ENCODE measurements around the gene BBS9.
A peak's percentile ranks its signal among the peaks of the same experiment; 100 is the strongest.

BBS9 gene

DNA sequence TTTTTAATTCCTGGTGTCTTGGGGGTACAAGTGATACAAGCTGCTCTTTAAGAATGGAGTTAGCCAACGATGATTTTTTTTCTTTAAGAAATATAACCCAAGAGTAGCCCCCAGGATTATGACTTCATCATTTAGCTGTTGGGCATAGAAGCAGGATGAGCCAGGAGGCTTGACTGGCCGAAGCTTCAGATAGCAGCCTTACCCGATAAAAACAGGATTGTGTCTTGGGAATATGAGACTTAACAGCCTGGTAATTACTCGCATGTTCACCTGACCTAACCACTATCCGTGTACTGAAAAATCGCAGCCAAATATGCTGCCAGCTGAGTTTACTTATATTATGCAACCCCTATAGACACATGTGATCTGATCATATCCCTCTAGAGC is 430.0 kb downstream of the BBS9 start:
- no peak overlapping the region for H3K27ac ChIP-seq
- no peak for DNase-seq (ENCODE audit: low spot score)
- POLR2A ChIA-PET (ENCODE audit: low non-redundant PET), result no interaction called here
- TF ChIP-seq, protein P1, sequence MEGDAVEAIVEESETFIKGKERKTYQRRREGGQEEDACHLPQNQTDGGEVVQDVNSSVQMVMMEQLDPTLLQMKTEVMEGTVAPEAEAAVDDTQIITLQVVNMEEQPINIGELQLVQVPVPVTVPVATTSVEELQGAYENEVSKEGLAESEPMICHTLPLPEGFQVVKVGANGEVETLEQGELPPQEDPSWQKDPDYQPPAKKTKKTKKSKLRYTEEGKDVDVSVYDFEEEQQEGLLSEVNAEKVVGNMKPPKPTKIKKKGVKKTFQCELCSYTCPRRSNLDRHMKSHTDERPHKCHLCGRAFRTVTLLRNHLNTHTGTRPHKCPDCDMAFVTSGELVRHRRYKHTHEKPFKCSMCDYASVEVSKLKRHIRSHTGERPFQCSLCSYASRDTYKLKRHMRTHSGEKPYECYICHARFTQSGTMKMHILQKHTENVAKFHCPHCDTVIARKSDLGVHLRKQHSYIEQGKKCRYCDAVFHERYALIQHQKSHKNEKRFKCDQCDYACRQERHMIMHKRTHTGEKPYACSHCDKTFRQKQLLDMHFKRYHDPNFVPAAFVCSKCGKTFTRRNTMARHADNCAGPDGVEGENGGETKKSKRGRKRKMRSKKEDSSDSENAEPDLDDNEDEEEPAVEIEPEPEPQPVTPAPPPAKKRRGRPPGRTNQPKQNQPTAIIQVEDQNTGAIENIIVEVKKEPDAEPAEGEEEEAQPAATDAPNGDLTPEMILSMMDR (conservative IDR thresholded peaks at IDR 0.05; ENCODE audit: low read depth), result no peak
- CTCF ChIA-PET, result interaction anchor here (0.6 kb wide), 1 partner anchor 39 kb away, joined by 3 read pairs; no protein-coding TSS in a partner anchor

DNA sequence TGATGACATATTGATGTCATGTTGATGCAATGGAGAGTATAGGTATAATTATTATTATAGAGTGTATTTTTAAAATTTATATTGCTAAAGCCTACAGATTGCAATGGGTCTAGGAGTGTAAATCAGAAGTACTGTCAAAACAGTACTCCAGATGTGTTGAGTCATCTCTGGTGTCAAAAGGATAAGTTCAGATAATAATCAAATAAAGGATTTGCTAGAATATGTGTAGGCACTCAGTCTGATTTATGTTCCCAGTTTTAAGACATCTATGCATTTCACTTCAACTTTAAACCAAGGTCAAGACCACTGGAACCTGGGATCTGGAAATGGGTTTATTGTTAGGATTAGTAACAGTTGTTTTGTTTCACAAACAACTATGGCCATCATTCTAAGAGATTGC is 433.6 kb downstream of the BBS9 start:
- H3K27ac ChIP-seq, result no peak overlapping the region
- TF ChIP-seq, protein P1 (conservative IDR thresholded peaks at IDR 0.05; ENCODE audit: low read depth), result no peak
- POLR2A ChIA-PET (ENCODE audit: low non-redundant PET), result no interaction called here
- CTCF ChIA-PET, result interaction anchor here (0.7 kb wide), 1 partner anchor 232 kb away, joined by 6 read pairs; no protein-coding TSS in a partner anchor
- no peak for DNase-seq (ENCODE audit: low spot score)

DNA sequence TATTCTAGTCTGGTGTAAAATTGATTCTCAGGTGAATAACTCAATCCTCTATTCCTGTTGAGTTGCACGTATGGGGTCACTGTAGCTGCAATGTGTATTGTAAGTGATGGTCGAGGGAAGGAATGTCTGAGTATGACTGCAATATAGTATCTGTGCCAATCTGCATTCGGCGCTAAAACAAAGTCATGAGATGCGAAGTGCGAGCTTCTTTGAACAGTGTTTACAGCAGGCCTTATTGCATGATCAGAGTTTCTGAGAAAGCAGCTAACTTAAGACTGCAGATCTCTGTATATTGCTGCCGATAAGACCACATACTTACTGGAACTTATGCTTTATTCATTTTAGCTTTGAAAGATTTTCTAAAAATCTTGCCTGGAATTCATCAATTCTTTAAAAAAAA is 434.3 kb downstream of the BBS9 start:
- CTCF ChIA-PET, result no interaction called here
- DNase-seq (ENCODE audit: low spot score), result no peak
- no peak overlapping the region for H3K27ac ChIP-seq
- POLR2A ChIA-PET (ENCODE audit: low non-redundant PET), result no interaction called here
- TF ChIP-seq, protein P1 (conservative IDR thresholded peaks at IDR 0.05; ENCODE audit: low read depth), result no peak

DNA sequence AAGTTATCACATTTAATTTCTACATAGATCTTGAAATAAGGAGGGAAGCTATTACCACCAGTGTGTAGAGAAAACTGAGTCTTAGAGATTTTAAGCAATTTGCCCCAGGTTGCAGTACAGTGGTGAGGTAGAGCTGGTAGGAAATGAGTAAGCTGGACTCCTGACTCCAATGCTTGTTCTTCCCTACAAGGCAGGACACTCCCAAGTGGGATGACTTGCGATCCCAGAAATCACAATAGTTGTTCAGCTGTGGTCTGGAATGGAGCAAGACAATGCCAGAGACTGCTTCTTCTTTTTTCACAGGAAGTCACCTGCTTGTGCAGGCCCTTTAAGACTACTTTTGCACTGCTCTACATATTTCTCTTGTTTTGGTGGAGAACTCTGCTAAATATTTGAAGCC is 448.8 kb downstream of the BBS9 start:
- POLR2A ChIA-PET (ENCODE audit: low non-redundant PET), result no interaction called here
- no peak overlapping the region for H3K27ac ChIP-seq
- CTCF ChIA-PET, result interaction anchor here (0.6 kb wide), 1 partner anchor 12 kb away, joined by 4 read pairs; no protein-coding TSS in a partner anchor
- TF ChIP-seq, protein P1 (conservative IDR thresholded peaks at IDR 0.05; ENCODE audit: low read depth), result no peak
- peak; percentile 13 for DNase-seq (ENCODE audit: low spot score)

DNA sequence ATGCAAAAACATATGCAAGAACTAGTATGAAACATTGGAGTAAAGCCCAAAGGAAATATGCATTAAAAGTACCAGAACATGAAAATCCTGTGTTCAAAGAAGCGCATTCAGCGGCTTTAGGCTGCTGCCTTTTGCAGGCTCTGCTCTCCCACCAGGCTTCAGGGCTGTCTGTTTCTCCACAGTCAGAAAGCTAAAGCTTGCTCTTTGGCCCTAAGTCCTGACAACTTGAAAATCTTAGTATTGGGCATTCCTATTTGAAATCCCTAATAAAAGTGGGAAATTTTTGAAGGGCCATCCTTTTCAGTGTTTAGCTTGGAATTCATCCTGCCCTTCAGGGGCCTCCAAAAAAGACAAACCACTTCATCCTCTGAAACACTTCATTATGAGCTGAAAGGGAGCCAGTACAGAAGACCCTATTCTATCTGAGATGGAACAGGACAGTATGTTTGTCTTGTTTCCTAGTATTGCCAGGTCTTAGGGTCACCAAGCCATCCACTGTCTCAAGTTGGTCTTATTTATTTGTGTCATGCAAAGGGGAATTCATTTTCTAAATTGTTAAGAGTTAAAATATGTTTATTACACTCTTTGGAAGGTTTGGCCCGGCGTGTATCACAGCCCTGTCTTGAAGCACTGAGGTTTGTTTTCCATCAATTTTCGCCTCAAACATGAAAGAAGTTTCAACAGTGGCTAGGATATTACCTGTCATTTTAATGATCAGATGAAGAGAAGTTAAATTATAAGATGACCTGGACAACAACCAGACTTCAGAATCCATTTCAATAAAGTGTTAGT is 449.7 kb downstream of the BBS9 start:
- TF ChIP-seq, protein P1 (conservative IDR thresholded peaks at IDR 0.05; ENCODE audit: low read depth), result no peak
- no peak overlapping the region for H3K27ac ChIP-seq
- no peak for DNase-seq (ENCODE audit: low spot score)
- ChIA-PET POLR2A (ENCODE audit: low non-redundant PET) (no interaction called here), CTCF (interaction anchor here (0.6 kb wide), 1 partner anchor 356 kb away, joined by 3 read pairs; no protein-coding TSS in a partner anchor)

DNA sequence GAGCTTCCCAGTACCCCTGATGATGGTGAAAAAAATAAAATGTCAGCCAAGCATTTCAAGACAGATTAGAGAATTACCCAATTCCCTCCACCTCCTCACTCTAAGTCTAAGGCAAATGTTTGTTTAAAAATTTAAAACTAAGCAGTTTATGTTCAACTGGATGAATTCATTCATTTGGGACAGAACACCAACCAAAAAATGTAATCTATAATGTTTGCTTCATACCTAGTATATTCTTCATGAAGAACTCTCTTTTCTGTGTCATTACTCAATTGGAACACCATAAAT is 450.3 kb downstream of the BBS9 start:
- TF ChIP-seq, protein P1 (conservative IDR thresholded peaks at IDR 0.05; ENCODE audit: low read depth), result no peak
- DNase-seq (ENCODE audit: low spot score), result no peak
- POLR2A ChIA-PET (ENCODE audit: low non-redundant PET), result no interaction called here
- CTCF ChIA-PET, result no interaction called here
- H3K27ac ChIP-seq, result no peak overlapping the region
